Measurements from ENCODE around the gene DARS1.

Gene DARS1

GRCh38 chr2:135985018-135985825 lies at the start of gene DARS1:
Gene DARS1, minus strand, starts transcription at chr2:135985626. Its CDS starts 158 bp downstream, at chr2:135985468.
- H3K9me3 ChIP-seq (ENCODE audit: control insufficient read depth, insufficient read depth, low read depth, low read length): no peaks in the 10 kb centered on the region
- CTCF ChIA-PET: interaction anchor here (0.8 kb wide), 1 partner anchor 27 kb away, joined by 3 read pairs; no protein-coding TSS in a partner anchor
- 0 out of 2 replicates have a peak, but pooled peaks cover 8% of the 10 kb centered on the region for H3K4me1 ChIP-seq (ENCODE audit: control insufficient read depth, insufficient read depth, low read length)
- POLR2A ChIA-PET: interaction anchor here (0.8 to 1.6 kb wide), 6 partner anchors 12 to 134 kb away, joined by 3 to 11 read pairs (median 5); partner anchors contain the start of genes CXCR4 and MCM6
- H3K27ac ChIP-seq (ENCODE audit: extremely low read depth, low read depth, low read length): peak within 1 kb of the TSS; percentile 90
- H3K36me3 ChIP-seq (ENCODE audit: control insufficient read depth in 2 of 2, insufficient read depth in 1 of 2, low read length in 2 of 2): peaks cover 16 to 33% of the 10 kb centered on the region in 2 experiments; a peak in 2 of 3 replicates
- H3K4me3 ChIP-seq (ENCODE audit: low read depth, low read length): peak within 1 kb of the TSS; percentile 92
- TF ChIP-seq ZNF658 (tag by site-specific recombination; IDR thresholded peaks at IDR 0.05) (no peak), ZNF777 (tag by site-specific recombination; IDR thresholded peaks at IDR 0.05; ENCODE audit: borderline replicate concordance) (no peak), ZFHX2 (tag by site-specific recombination; conservative IDR thresholded peaks at IDR 0.05) (peak; percentile 82; the same call in 1 of the 2 replicates), ZNF16 (tag by site-specific recombination; IDR thresholded peaks at IDR 0.05; ENCODE audit: low read depth) (no peak), ZNF529 (tag by site-specific recombination; IDR thresholded peaks at IDR 0.05; ENCODE audit: insufficient replicate concordance) (no peak), ZNF600 (tag by site-specific recombination; IDR thresholded peaks at IDR 0.05) (peak; percentile 14; the same call in 1 of the 2 replicates), ZNF132 (tag by site-specific recombination; IDR thresholded peaks at IDR 0.05; ENCODE audit: borderline replicate concordance) (no peak), ZNF426 (tag by site-specific recombination; IDR thresholded peaks at IDR 0.05) (no peak), PBX3 (CRISPR knock-in tag; IDR thresholded peaks at IDR 0.05) (no peak), ZFP37 (tag by site-specific recombination; IDR thresholded peaks at IDR 0.05) (peak; percentile 87), ZNF239 (tag by site-specific recombination; IDR thresholded peaks at IDR 0.05) (no peak), PATZ1 (tag by site-specific recombination; IDR thresholded peaks at IDR 0.05) (peak; percentile 73), BCL6B (tag by site-specific recombination; IDR thresholded peaks at IDR 0.05) (no peak), ZNF18 (tag by site-specific recombination; IDR thresholded peaks at IDR 0.05) (peak; percentile 37; the same call in 1 of the 2 replicates), INSM2 (tag by site-specific recombination; IDR thresholded peaks at IDR 0.05) (peak; percentile 46; the same call in 1 of the 2 replicates), ZNF561 (tag by site-specific recombination; IDR thresholded peaks at IDR 0.05; ENCODE audit: borderline replicate concordance) (no peak), ZNF501 (tag by site-specific recombination; IDR thresholded peaks at IDR 0.05) (peak; percentile 73), ZNF473 (tag by site-specific recombination; IDR thresholded peaks at IDR 0.05) (no peak), ZNF660 (tag by site-specific recombination; IDR thresholded peaks at IDR 0.05) (no peak), ZNF214 (tag by site-specific recombination; IDR thresholded peaks at IDR 0.05; ENCODE audit: borderline replicate concordance) (no peak), ZNF266 (tag by site-specific recombination; IDR thresholded peaks at IDR 0.05; ENCODE audit: low read depth) (no peak), ZNF585B (tag by site-specific recombination; IDR thresholded peaks at IDR 0.05) (no peak), ZNF19 (tag by site-specific recombination; IDR thresholded peaks at IDR 0.05; ENCODE audit: low read depth) (no peak), GFI1B (tag by site-specific recombination; IDR thresholded peaks at IDR 0.05) (no peak), PRDM4 (tag by site-specific recombination; IDR thresholded peaks at IDR 0.05) (no peak)

All from HEK293 (cell line).